MM.1S (cell line): Measurements from ENCODE around the gene STARD4.

Experiments used
- DNase-seq: peaks from one replicate; pipeline ENCODE4 v3.0.0-alpha.2; 2015
- H2AFZ ChIP-seq: fragments of 300-600 bp; sonication (generic); 2 replicates; pipeline ENCODE4 v1.6.0; 2016; ENCODE audit warnings: antibody characterized with exemption, low read length
- H3F3A ChIP-seq: fragments of 300-600 bp; sonication (generic); 2 replicates; pipeline ENCODE4 v1.6.1; 2016; ENCODE audit warnings: mild to moderate bottlenecking, antibody characterized with exemption, low read length, moderate library complexity, mixed read lengths; ENCODE audit not compliant: insufficient read depth
- H3K27ac ChIP-seq: fragments of 300-600 bp; sonication (generic); 2 replicates; pipeline ENCODE4 v1.5.1; 2016; ENCODE audit warnings: mild to moderate bottlenecking, low read length
- H3K27me3 ChIP-seq: fragments of 300-600 bp; sonication (generic); replicated peaks from 2 replicates; pipeline ENCODE4 v1.6.0; 2016; ENCODE audit warnings: low read length; ENCODE audit not compliant: insufficient read depth
- H3K36me3 ChIP-seq: fragments of 300-600 bp; sonication (generic); replicated peaks from 2 replicates; pipeline ENCODE4 v1.6.1; 2016; ENCODE audit warnings: mild to moderate bottlenecking, low read length, mixed read lengths; ENCODE audit not compliant: insufficient read depth
- H3K4me1 ChIP-seq: fragments of 300-600 bp; sonication (generic); 2 replicates; pipeline ENCODE4 v1.6.1; 2016; ENCODE audit warnings: low read length, mixed read lengths
- H3K4me2 ChIP-seq: fragments of 300-600 bp; sonication (generic); 2 replicates; pipeline ENCODE4 v1.6.0; 2016; ENCODE audit warnings: low read depth, low read length
- H3K4me3 ChIP-seq: fragments of 300-600 bp; sonication (generic); 2 replicates; pipeline ENCODE4 v1.5.1; 2016; ENCODE audit warnings: low read length, mixed read lengths
- H3K79me2 ChIP-seq: fragments of 300-600 bp; sonication (generic); 2 replicates; pipeline ENCODE4 v1.6.1; 2016; ENCODE audit warnings: mixed run types, low read length, mixed read lengths
- H3K9ac ChIP-seq: fragments of 300-600 bp; sonication (generic); 2 replicates; pipeline ENCODE4 v1.6.1; 2016; ENCODE audit warnings: low read length, mixed read lengths
- H3K9me2 ChIP-seq: fragments of 300-600 bp; sonication (generic); replicated peaks from 2 replicates; pipeline ENCODE4 v1.6.1; 2016; ENCODE audit warnings: mild to moderate bottlenecking, low read length, mixed read lengths; ENCODE audit not compliant: insufficient read depth
- H3K9me3 ChIP-seq: fragments of 300-600 bp; sonication (generic); replicated peaks from 2 replicates; pipeline ENCODE4 v1.6.1; 2016; ENCODE audit warnings: mild to moderate bottlenecking, low read length, mixed read lengths; ENCODE audit not compliant: insufficient read depth
- H4K20me1 ChIP-seq: fragments of 300-600 bp; sonication (generic); 2 replicates; pipeline ENCODE4 v1.6.1; 2016; ENCODE audit warnings: mild to moderate bottlenecking, low read length, moderate library complexity, mixed read lengths; ENCODE audit not compliant: insufficient read depth
- EZH2 ChIP-seq: fragments of 300-600 bp; sonication (generic); optimal IDR thresholded peaks from 2 replicates; pipeline ENCODE3; 2017; ENCODE audit warnings: low read depth, mild to moderate bottlenecking, antibody characterized with exemption, low read length, mixed read lengths
- EZH2phosphoT487 ChIP-seq: fragments of 300-600 bp; sonication (generic); IDR thresholded peaks from 2 replicates; pipeline ENCODE4 v1.6.1; 2018; ENCODE audit warnings: antibody characterized with exemption, low read length
- TF ChIP-seq, protein P1 (sequence below): fragments of 300-600 bp; sonication (generic); IDR thresholded peaks from 2 replicates; pipeline ENCODE4 v1.5.1; 2016; ENCODE audit warnings: antibody characterized with exemption, low read length, mixed read lengths

STARD4 gene

DNA sequence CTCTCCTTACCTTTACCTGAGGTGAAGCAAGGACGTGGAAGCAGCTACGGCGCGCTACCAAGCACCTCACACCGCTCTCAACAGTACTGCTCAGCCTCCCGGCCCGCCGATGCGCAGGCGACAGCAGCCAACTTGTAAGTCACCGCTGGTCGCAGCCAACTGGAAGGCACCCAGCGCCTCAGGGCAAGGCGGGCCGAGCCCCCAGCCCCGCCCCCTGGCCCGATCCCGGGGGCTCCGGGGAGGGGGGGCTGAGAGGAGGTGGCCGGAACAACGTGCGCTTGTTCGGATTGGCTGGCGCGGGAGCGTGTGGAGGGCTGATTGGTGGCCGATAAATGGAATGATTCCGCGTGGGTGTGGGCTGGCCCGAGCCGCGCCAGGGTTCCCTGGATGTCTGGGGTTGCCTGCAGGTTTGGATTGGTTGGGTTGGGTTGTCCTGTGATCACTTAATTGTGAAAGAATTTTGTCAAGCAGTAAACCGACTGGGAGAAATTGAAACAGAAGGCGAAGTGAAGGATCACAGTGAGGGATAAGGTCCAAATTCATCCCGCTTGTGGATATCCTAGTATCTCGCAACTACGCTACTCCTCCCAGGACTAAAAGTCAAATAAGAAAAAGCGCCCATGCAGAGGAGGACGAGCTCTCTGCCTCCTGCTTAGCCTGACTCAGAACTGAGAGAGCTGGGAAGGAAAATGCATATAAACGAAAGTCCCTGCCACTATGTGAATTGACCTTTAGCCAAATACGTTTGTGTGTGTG lies at the start of gene STARD4:
Gene STARD4 (minus strand): TSS at position 161 of the 756 bp plus-strand sequence. CDS start 5,102 bp downstream, outside the sequence.
- Histone ChIP-seq H3K4me2 (peak within 1 kb of the TSS; percentile 86), H3K79me2 (peaks cover 42% of the 10 kb centered on the region)

DNA sequence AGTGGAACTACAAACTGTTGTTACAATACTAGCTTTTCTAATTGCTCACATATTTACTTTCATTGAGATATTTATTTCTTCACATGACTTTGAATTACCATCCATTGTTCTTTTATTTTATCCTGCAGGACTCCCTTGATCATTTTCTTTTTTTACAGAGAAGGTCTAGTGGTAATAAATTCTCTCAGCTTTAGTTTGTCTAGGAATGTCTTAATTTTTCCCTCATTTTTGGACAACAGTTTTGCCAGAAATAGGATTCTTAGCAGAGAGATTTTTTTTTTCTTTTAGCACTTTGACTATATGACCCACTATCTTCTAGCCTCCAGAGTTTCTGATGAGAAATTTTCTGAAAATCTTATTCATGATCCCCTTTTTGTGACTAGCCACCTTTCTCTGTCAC lies 47.3 kb upstream of the STARD4 start:
- no peak overlapping the region for H3K27ac ChIP-seq
- H3K4me3 ChIP-seq = no peak overlapping the region
- no peaks in the 10 kb centered on the region for H3F3A ChIP-seq
- DNase-seq = no peak
- no peaks in the 10 kb centered on the region for H3K9me3 ChIP-seq
- H3K36me3 ChIP-seq = no peaks in the 10 kb centered on the region
- no peaks in the 10 kb centered on the region for H3K4me1 ChIP-seq
- H3K27me3 ChIP-seq = no peaks in the 10 kb centered on the region
- TF ChIP-seq EZH2phosphoT487 (no peak), EZH2 (no peak)
- TF ChIP-seq, protein P1, sequence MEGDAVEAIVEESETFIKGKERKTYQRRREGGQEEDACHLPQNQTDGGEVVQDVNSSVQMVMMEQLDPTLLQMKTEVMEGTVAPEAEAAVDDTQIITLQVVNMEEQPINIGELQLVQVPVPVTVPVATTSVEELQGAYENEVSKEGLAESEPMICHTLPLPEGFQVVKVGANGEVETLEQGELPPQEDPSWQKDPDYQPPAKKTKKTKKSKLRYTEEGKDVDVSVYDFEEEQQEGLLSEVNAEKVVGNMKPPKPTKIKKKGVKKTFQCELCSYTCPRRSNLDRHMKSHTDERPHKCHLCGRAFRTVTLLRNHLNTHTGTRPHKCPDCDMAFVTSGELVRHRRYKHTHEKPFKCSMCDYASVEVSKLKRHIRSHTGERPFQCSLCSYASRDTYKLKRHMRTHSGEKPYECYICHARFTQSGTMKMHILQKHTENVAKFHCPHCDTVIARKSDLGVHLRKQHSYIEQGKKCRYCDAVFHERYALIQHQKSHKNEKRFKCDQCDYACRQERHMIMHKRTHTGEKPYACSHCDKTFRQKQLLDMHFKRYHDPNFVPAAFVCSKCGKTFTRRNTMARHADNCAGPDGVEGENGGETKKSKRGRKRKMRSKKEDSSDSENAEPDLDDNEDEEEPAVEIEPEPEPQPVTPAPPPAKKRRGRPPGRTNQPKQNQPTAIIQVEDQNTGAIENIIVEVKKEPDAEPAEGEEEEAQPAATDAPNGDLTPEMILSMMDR = no peak
- H4K20me1 ChIP-seq = no peaks in the 10 kb centered on the region
- H3K9ac ChIP-seq = no peak overlapping the region
- H3K4me2 ChIP-seq = no peak overlapping the region
- H3K9me2 ChIP-seq = no peaks in the 10 kb centered on the region
- no peaks in the 10 kb centered on the region for H3K79me2 ChIP-seq
- H2AFZ ChIP-seq = no peak overlapping the region

More for the DNA sequence above, at the start of gene STARD4:
- Histone ChIP-seq H3K36me3 (no peaks in the 10 kb centered on the region), H3K9me2 (no peaks in the 10 kb centered on the region), H3K27me3 (no peaks in the 10 kb centered on the region), H4K20me1 (no peaks in the 10 kb centered on the region), H3K9me3 (no peaks in the 10 kb centered on the region), H3K9ac (peak within 1 kb of the TSS; percentile 89), H2AFZ (peak within 1 kb of the TSS; percentile 93), H3K4me3 (peak within 1 kb of the TSS; percentile 96), H3F3A (peaks cover 11% of the 10 kb centered on the region), H3K4me1 (no peaks in the 10 kb centered on the region; the same call in 1 of the 2 replicates), H3K27ac (peak within 1 kb of the TSS; percentile 86)
- DNase-seq = peak; percentile 96
- TF ChIP-seq, protein P1 = no peak

DNA sequence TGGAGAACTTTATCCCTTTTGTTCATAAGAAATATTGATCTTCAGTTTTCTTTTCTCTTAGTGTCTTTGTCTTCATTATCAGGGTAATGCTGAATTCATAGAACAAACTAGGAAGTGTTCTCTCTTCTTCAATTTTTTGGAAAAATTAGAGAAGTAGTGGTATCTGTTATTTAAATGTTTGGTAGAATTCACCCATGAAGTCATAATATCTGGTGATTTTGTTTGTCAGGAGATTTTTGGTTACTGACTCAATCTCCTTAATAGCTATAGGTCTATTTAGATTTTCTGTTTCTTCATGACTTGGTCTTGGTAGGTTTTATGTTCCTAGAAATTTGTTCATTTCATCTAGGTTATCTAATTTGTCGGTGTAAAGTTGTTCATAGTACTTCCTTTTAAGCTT lies 45.4 kb upstream of the STARD4 start:
- no peaks in the 10 kb centered on the region for H4K20me1 ChIP-seq
- no peak overlapping the region for H3K27ac ChIP-seq
- no peaks in the 10 kb centered on the region for H3K4me1 ChIP-seq
- no peak overlapping the region for H3K4me2 ChIP-seq
- H3K27me3 ChIP-seq = no peaks in the 10 kb centered on the region
- no peaks in the 10 kb centered on the region for H3F3A ChIP-seq
- no peak overlapping the region for H3K4me3 ChIP-seq
- DNase-seq = no peak
- no peaks in the 10 kb centered on the region for H3K9me2 ChIP-seq
- H3K9ac ChIP-seq = no peak overlapping the region
- no peak overlapping the region for H2AFZ ChIP-seq
- H3K36me3 ChIP-seq = no peaks in the 10 kb centered on the region
- H3K79me2 ChIP-seq = no peaks in the 10 kb centered on the region
- no peaks in the 10 kb centered on the region for H3K9me3 ChIP-seq
- TF ChIP-seq EZH2 = no peak
- TF ChIP-seq, protein P1 = no peak
- TF ChIP-seq EZH2phosphoT487 = no peak
